Measurements from ENCODE around the gene RAMP2. TPM values are rescaled to one million over a fixed set of nuclear protein-coding genes. Genes with fewer than 3 reads are reported as not detected.
A peak's percentile ranks its signal among the peaks of the same experiment; 100 is the strongest.
"Not testable (repeated sequence)": the region's sequence is repeated elsewhere in the genome, so short reads cannot be mapped to it uniquely, and the experiment has no call there.

The RAMP2 gene
- total RNA-seq, 2 donors from 2014 or later = 5.0 to 7.7 TPM

GRCh38 chr17:42761638-42762037 is 611 bp downstream of the RAMP2 start:
- intact Hi-C loops (cut with DNase I, micrococcal nuclease) = loop anchor here in 1 of 2 donors (5.0 kb wide), 1 partner anchor 39 kb away; no protein-coding TSS in a partner anchor
- ATAC-seq (no peak), DNase-seq (no peak)

- ATAC-seq (no peak), DNase-seq (no peak)
- intact Hi-C loops (cut with DNase I, micrococcal nuclease) = no loop called here
Observed at GRCh38 chr17:42766124-42766523, 5.1 kb downstream of the RAMP2 start.

- intact Hi-C loops (cut with DNase I, micrococcal nuclease) = no loop called here
- no peak for DNase-seq
- ATAC-seq = no peak
Observed at GRCh38 chr17:42767512-42767911, 6.5 kb downstream of the RAMP2 start.

GRCh38 chr17:42768006-42768405 is 7.0 kb downstream of the RAMP2 start:
- DNase-seq; intact Hi-C loops (cut with DNase I, micrococcal nuclease); ATAC-seq: not testable (repeated sequence)

GRCh38 chr17:42769964-42770363 is 8.9 kb downstream of the RAMP2 start:
- ATAC-seq; DNase-seq; intact Hi-C loops (cut with DNase I, micrococcal nuclease): not testable (repeated sequence)

GRCh38 chr17:42772945-42773289 is 11.9 kb downstream of the RAMP2 start:
- intact Hi-C loops (cut with DNase I, micrococcal nuclease) = no loop called here
- ATAC-seq (no peak), DNase-seq (no peak)

GRCh38 chr17:42773290-42774035 is 12.4 kb downstream of the RAMP2 start, which contains the start of gene VPS25:
Gene VPS25, plus strand, starts transcription at chr17:42773449. Its CDS starts 27 bp downstream, at chr17:42773476.
- DNase-seq = peak; percentile 80 to 81
- intact Hi-C loops (cut with DNase I, micrococcal nuclease) = no loop called here
- peak; percentile 95 for ATAC-seq

- DNase-seq = no peak
- no peak for ATAC-seq
- intact Hi-C loops (cut with DNase I, micrococcal nuclease) = no loop called here
Observed at GRCh38 chr17:42774066-42774745, 13.2 kb downstream of the RAMP2 start.

GRCh38 chr17:42775534-42776098 is 14.6 kb downstream of the RAMP2 start:
- no peak for ATAC-seq
- no peak for DNase-seq
- intact Hi-C loops (cut with DNase I, micrococcal nuclease) = no loop called here

GRCh38 chr17:42778570-42778969 is 17.5 kb downstream of the RAMP2 start:
- no peak for ATAC-seq
- intact Hi-C loops (cut with DNase I, micrococcal nuclease) = no loop called here
- no peak for DNase-seq

GRCh38 chr17:42779304-42779935 is 18.4 kb downstream of the RAMP2 start:
- ATAC-seq (peak; percentile 25), DNase-seq (peak in 1 of 2 donors; percentile 50)
- intact Hi-C loops (cut with DNase I, micrococcal nuclease) = no loop called here

- intact Hi-C loops (cut with DNase I, micrococcal nuclease) = no loop called here
- peak; percentile 77 to 89 for DNase-seq
- peak; percentile 71 for ATAC-seq
Observed at GRCh38 chr17:42779936-42780850, 19.2 kb downstream of the RAMP2 start, which contains the start of gene WNK4. Gene WNK4, plus strand, starts transcription at chr17:42780610. Its CDS starts 89 bp downstream, at chr17:42780699.

- DNase-seq = no peak
- intact Hi-C loops (cut with DNase I, micrococcal nuclease) = no loop called here
- peak; percentile 7 for ATAC-seq
Observed at GRCh38 chr17:42780851-42781638, 20.0 kb downstream of the RAMP2 start.

- DNase-seq = no peak
- peak; percentile 1 for ATAC-seq
- intact Hi-C loops (cut with DNase I, micrococcal nuclease) = no loop called here
Observed at GRCh38 chr17:42781639-42782165, 20.7 kb downstream of the RAMP2 start.

- peak; percentile 28 for ATAC-seq
- intact Hi-C loops (cut with DNase I, micrococcal nuclease) = no loop called here
- DNase-seq = no peak
Observed at GRCh38 chr17:42782166-42783061, 21.4 kb downstream of the RAMP2 start.

GRCh38 chr17:42783062-42783790 is 22.2 kb downstream of the RAMP2 start:
- intact Hi-C loops (cut with DNase I, micrococcal nuclease) = no loop called here
- ATAC-seq (no peak), DNase-seq (no peak)
